LNCaP clone FGC (cell line): Measurements from ENCODE around the gene PCDHA2.
"Not testable (repeated sequence)": the region's sequence is repeated elsewhere in the genome, so short reads cannot be mapped to it uniquely, and the experiment has no call there.

ENCODE experiments used
- DNase-seq: peaks from one replicate; pipeline ENCODE4 v3.0.0-alpha.2; 2011; ENCODE audit warnings: low read depth
- H3K4me3 ChIP-seq: 2 replicates; pipeline ENCODE4 v1.5.1; 2011; ENCODE audit warnings: mild to moderate bottlenecking, low read depth, low read length, control low read depth
- CTCF ChIP-seq: IDR thresholded peaks from 2 replicates; pipeline ENCODE4 v1.5.1; 2012; ENCODE audit warnings: mild to moderate bottlenecking; ENCODE audit not compliant: control insufficient read depth, insufficient read depth; ENCODE audit errors: extremely low read depth

The PCDHA2 gene

DNA sequence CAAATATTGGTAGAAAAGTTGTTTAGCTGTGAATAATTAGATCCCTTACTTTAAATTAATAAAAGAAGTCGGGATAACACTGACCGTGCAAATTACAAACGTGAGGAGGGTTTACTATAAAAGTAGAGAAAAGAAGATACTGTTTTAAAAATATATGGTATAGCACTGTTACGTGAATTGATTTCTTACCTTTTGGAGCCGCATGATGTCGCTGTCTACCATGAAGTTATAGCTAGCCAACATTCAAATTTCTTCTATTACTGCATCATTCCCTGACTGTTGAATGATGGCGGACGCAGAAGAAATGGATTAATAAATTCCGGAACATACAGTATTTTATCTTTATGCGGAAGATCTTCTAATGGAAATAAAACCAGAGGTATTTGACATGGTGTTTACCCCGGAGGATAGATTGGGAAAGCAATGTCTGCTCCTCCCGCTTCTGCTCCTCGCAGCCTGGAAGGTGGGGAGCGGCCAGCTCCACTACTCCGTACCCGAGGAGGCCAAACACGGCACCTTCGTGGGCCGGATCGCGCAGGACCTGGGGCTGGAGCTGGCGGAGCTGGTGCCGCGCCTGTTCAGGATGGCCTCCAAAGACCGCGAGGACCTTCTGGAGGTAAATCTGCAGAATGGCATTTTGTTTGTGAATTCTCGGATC is 33.2 kb downstream of the PCDHA2 start, which contains the start of gene PCDHA6:
Gene PCDHA6, plus strand, starts transcription at position 257 of the 658 bp plus-strand sequence. Its CDS starts 132 bp downstream, at position 389.
- no peak within 1 kb of the TSS for H3K4me3 ChIP-seq
- no peak for DNase-seq
- TF ChIP-seq CTCF = peak; percentile 25; the same call in 1 of the 2 replicates

DNA sequence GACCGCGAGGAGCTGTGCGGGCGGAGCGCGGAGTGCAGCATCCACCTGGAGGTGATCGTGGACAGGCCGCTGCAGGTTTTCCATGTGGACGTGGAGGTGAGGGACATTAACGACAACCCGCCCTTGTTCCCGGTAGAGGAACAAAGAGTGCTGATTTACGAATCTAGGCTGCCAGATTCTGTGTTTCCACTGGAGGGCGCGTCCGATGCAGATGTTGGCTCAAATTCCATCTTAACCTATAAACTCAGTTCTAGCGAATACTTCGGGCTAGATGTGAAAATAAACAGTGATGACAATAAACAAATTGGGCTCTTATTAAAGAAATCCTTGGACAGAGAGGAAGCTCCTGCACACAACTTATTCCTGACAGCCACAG is 33.7 kb downstream of the PCDHA2 start:
- no peak overlapping the region for H3K4me3 ChIP-seq
- TF ChIP-seq CTCF = peak; percentile 38; the same call in 1 of the 2 replicates
- DNase-seq = no peak

GRCh38 chr5:140829511-140830501 is 35.2 kb downstream of the PCDHA2 start:
- DNase-seq, H3K4me3 ChIP-seq: not testable (repeated sequence)

DNA sequence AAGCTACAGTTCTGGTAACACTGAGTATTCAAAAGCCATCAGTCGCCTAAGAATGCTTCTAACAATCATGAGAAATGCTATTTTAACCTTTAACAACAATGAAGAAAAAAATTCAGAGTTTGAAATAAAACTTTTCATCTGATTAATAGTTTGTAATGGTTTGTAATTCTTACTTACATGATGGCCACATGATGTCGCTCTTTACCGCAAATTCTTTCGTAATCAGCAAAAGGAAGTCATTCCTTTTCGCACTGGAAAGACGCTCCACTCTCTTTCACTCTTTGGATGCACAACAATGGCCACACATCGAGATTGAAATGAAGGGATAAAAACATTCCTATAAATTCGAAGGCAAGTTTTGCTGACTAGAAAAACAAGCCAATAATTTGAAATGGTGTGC is 39.3 kb downstream of the PCDHA2 start, which contains the start of gene PCDHA7:
Gene PCDHA7, plus strand, starts transcription at position 277 of the 400 bp plus-strand sequence. Its CDS starts 115 bp downstream, at position 392.
- TF ChIP-seq CTCF = peak; percentile 29; the same call in 1 of the 2 replicates
- DNase-seq = no peak
- no peak within 1 kb of the TSS for H3K4me3 ChIP-seq

- H3K4me3 ChIP-seq, DNase-seq: not testable (repeated sequence)
Measured at GRCh38 chr5:140834439-140835008, 39.9 kb downstream of the PCDHA2 start.

GRCh38 chr5:140835622-140836510 is 41.2 kb downstream of the PCDHA2 start:
- DNase-seq = no peak
- H3K4me3 ChIP-seq = no peak overlapping the region
- TF ChIP-seq CTCF = no peak
